ENCODE data around the gene UROS.

GRCh38 chr10:125865120-125865519 is 42.1 kb upstream of the UROS start:
- TF ChIP-seq CTCF (conservative IDR thresholded peaks at IDR 0.05 in 1 of 2, IDR thresholded peaks at IDR 0.05 in 1 of 2; ENCODE audit: extremely low read depth in 1 of 2, insufficient read depth in 1 of 2, low read depth in 1 of 2, low read length in 2 of 2): no peak
- TF ChIP-seq EZH2 (IDR thresholded peaks at IDR 0.05; ENCODE audit: borderline replicate concordance, low read length): no peak
